Spleen (tissue), 11 donors: ENCODE measurements around the gene YY2. TPM values are rescaled to one million over a fixed set of nuclear protein-coding genes. Genes with fewer than 3 reads are reported as not detected.

ENCODE experiments used
- DNase-seq: peaks from one replicate; pipeline ENCODE4 v3.0.0-alpha.2; 2020
- H3K27ac ChIP-seq, 8 donors: fragments of 200-600 bp; sonication (generic) in 7 of 8; 1 replicate in 4 of 8; 2 replicates in 4 of 8; pipeline versions ENCODE4 v1.5.0 to v1.8.0; 2016 to 2021; ENCODE audit warnings: inconsistent platforms in 4 of 8, mild to moderate bottlenecking in 4 of 8, moderate library complexity in 1 of 8
- H3K27me3 ChIP-seq, 7 donors: fragments of 200-600 bp; sonication (generic) in 6 of 7; replicated peaks in 1 of 7; 1 replicate in 4 of 7; 2 replicates in 3 of 7; pipeline versions ENCODE4 v1.5.0 to v1.8.0; 2016 to 2021; ENCODE audit warnings: inconsistent platforms in 3 of 7, mild to moderate bottlenecking in 1 of 7
- H3K36me3 ChIP-seq, 6 donors: fragments of 200-600 bp; sonication (generic) in 5 of 6; 1 replicate in 4 of 6; 2 replicates in 2 of 6; pipeline versions ENCODE4 v1.5.0 to v1.8.0; 2016 to 2021; ENCODE audit warnings: inconsistent platforms in 2 of 6
- H3K4me1 ChIP-seq, 6 donors: fragments of 200-600 bp; sonication (generic) in 5 of 6; 1 replicate in 3 of 6; 2 replicates in 3 of 6; pipeline versions ENCODE4 v1.5.0 to v1.8.0; 2016 to 2021; ENCODE audit warnings: inconsistent platforms in 3 of 6
- H3K4me3 ChIP-seq, 8 donors: fragments of 200-600 bp; sonication (generic) in 7 of 8; 1 replicate in 4 of 8; 2 replicates in 4 of 8; pipeline versions ENCODE4 v1.5.0 to v1.8.0; 2016 to 2021; ENCODE audit warnings: inconsistent platforms in 4 of 8, mild to moderate bottlenecking in 4 of 8, moderate library complexity in 2 of 8
- H3K9me3 ChIP-seq, 8 donors: fragments of 200-600 bp; sonication (generic) in 7 of 8; 1 replicate in 4 of 8; 2 replicates in 4 of 8; pipeline versions ENCODE4 v1.5.0 to v1.8.0; 2016 to 2021; ENCODE audit warnings: inconsistent platforms in 4 of 8
- POLR2A ChIP-seq, 3 donors: fragments of 450-650 bp; IDR thresholded peaks; one replicate each; pipeline ENCODE4 v1.5.1; 2017; ENCODE audit warnings: antibody characterized with exemption in 3 of 3, mild to moderate bottlenecking in 1 of 3
- POLR2AphosphoS5 ChIP-seq, 3 donors: sonication (generic); formaldehyde crosslinking; IDR thresholded peaks; one replicate each; pipeline ENCODE4 v1.5.1; 2017; ENCODE audit warnings: antibody characterized with exemption in 3 of 3
- WGBS, 5 donors: extraction: QIAGEN DNeasy Blood & Tissue Kit in 3 of 5; methylation state at CpG; one replicate each; pipeline versions ENCODE4 v1.1.5 to v1.1.7; 2013 to 2018; 5-methylcytosine and 5-hydroxymethylcytosine counted together
- intact Hi-C: fragments of 100-400 bp; cut with DNase I; formaldehyde crosslinking; loops from one replicate; pipeline ENCODE4 v1.15.0; 2023; ENCODE audit warnings: low total_unique reads
- polyA plus RNA-seq, 3 donors: library from polyadenylated mRNA; stranded (reverse); fragments of 200-250 nt; gene quantifications; one replicate each; pipeline ENCODE4 v1.2.1, GENCODE V29; 2013
- small RNA-seq, 4 donors: library from RNA; depleted of rRNA; stranded (forward); fragments of <200 nt; gene quantifications; one replicate each; pipeline ENCODE3, GENCODE V24; 2016
- total RNA-seq, 7 donors: library from RNA; depleted of rRNA in 3 of 7; stranded (reverse); fragments of >200 nt in 3 of 7; fragmentation: NEBNext Ultra II Directional in 4 of 7; extraction: Animal tissue kit (Norgen Biotek cat#: 25700) in 4 of 7; gene quantifications; one replicate each; pipeline versions ENCODE4 v1.1.0 to v1.2.1, GENCODE V29; 2016 to 2021
- TF ChIP-seq, protein P1 (sequence below), 11 experiments: fragments of 200-600 bp in 7 of 11; fragments of 450-650 bp in 4 of 11; sonication (generic) in 4 of 11; IDR thresholded peaks in 8 of 11; conservative IDR thresholded peaks in 3 of 11; 1 replicate in 7 of 11; 2 replicates in 4 of 11; pipeline versions ENCODE4 v1.4.0 to v1.8.0; 2016 to 2021; ENCODE audit warnings: antibody characterized with exemption in 11 of 11, inconsistent platforms in 4 of 11, mild to moderate bottlenecking in 1 of 11
- donor health status: healthy with polysubstance abuse.
- donor health status: DM: no; HTN: no; CAD: no; lungs with moderate emphysema.
- donor health status: DM: no; HTN: no; CAD: no.
- donor health status: Bipolar disorder and iron deficiency.
- donor health status: healthy.
- donor health status: DM: no; HTN: no; CAD: no.
- donor health status: DM: yes; HTN: yes; CAD: no.

The YY2 gene
- total and polyA plus RNA-seq, 10 donors: 0.28 to 5.7 (median 2.2) TPM

DNA sequence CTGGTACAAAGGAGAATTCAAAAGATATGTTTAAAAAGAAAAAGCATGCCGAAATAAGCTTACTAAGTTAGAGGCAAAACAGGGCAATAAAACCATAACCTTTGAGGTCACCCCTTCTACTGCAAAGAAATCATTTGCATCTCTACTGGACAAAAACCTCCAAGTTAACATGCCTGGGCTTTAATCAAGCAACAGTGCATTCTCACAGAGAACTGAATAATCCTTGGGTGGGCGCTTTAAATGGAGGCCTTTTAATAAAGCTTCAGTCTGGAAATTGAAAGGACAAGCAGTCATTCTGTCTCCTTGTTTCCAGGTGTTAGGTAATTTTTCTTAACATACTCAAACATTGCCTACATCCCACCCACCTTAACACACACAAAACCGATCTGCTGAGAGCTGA is 50.2 kb downstream of the YY2 start:
- H3K36me3 ChIP-seq: no peaks in the 10 kb centered on the region
- H3K27me3 ChIP-seq: no peaks in the 10 kb centered on the region
- TF ChIP-seq POLR2A (IDR thresholded peaks at IDR 0.05): no peak
- TF ChIP-seq, protein P1, sequence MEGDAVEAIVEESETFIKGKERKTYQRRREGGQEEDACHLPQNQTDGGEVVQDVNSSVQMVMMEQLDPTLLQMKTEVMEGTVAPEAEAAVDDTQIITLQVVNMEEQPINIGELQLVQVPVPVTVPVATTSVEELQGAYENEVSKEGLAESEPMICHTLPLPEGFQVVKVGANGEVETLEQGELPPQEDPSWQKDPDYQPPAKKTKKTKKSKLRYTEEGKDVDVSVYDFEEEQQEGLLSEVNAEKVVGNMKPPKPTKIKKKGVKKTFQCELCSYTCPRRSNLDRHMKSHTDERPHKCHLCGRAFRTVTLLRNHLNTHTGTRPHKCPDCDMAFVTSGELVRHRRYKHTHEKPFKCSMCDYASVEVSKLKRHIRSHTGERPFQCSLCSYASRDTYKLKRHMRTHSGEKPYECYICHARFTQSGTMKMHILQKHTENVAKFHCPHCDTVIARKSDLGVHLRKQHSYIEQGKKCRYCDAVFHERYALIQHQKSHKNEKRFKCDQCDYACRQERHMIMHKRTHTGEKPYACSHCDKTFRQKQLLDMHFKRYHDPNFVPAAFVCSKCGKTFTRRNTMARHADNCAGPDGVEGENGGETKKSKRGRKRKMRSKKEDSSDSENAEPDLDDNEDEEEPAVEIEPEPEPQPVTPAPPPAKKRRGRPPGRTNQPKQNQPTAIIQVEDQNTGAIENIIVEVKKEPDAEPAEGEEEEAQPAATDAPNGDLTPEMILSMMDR (IDR thresholded peaks at IDR 0.05 in 8 of 11, conservative IDR thresholded peaks at IDR 0.05 in 3 of 11): no peak
- no peak for TF ChIP-seq POLR2AphosphoS5 (IDR thresholded peaks at IDR 0.05)
- H3K9me3 ChIP-seq: no peaks in the 10 kb centered on the region
- no peak overlapping the region for H3K27ac ChIP-seq
- 79 to 98% (median 95%) methylated on average over 3 of the region's 3 CpGs for WGBS, 5 donors
- intact Hi-C loops: no loop called here
- no peak for DNase-seq
- no peaks in the 10 kb centered on the region for H3K4me1 ChIP-seq
- H3K4me3 ChIP-seq: no peak overlapping the region

DNA sequence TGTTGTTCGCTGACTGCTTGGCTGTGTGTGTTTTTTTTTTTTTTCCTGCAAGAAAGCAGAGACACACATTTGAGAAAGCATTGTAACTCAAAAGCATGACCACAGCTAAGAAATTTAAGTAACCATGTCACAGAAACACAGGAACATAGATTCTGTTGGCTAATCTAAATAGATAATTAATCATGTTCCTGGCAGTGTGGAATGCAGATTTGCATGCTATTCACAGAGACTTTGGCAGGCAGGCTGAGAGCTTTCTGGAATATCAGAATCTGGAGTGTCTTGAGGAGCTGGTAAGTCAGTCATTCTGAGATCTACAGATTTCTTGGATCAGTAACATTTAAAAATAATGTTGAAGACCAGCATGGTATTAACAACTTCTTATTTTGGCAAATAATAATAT is 51.5 kb downstream of the YY2 start:
- intact Hi-C loops: no loop called here
- no peaks in the 10 kb centered on the region for H3K4me1 ChIP-seq
- no peaks in the 10 kb centered on the region for H3K27me3 ChIP-seq
- no peaks in the 10 kb centered on the region for H3K9me3 ChIP-seq
- no peak overlapping the region for H3K27ac ChIP-seq
- DNase-seq: no peak
- H3K36me3 ChIP-seq: no peaks in the 10 kb centered on the region
- H3K4me3 ChIP-seq: no peak overlapping the region
- 59 to 92% (median 82%) methylated on average over 1 of the region's 1 CpG for WGBS, 5 donors
- TF ChIP-seq, protein P1 (IDR thresholded peaks at IDR 0.05 in 8 of 11, conservative IDR thresholded peaks at IDR 0.05 in 3 of 11): no peak
- TF ChIP-seq POLR2AphosphoS5 (IDR thresholded peaks at IDR 0.05): no peak
- no peak for TF ChIP-seq POLR2A (IDR thresholded peaks at IDR 0.05)

Small RNA genes within 50 kb of the gene (small RNA-seq; reads per million reads assigned to genes)
- 0 reads per million in 4 donors for gene U73479.1

Other genes with a start within 250 kb of the YY2 start
- gene KLHL34, start 197.7 kb upstream of the YY2 start, total RNA-seq: under 1 TPM in 5 of 7 donors, not detected in 2; 0.14 to 0.63 (median 0.54) TPM
- gene KLHL34, start 197.7 kb upstream of the YY2 start, polyA plus RNA-seq: under 1 TPM; 0.18 to 0.48 (median 0.26) TPM
- gene SMPX, start 97.9 kb upstream of the YY2 start, total RNA-seq: not detected
- under 1 TPM in 1 of 3 donors, not detected in 2; 0.15 TPM for gene SMPX, start 97.9 kb upstream of the YY2 start, polyA plus RNA-seq
- 10 to 100 TPM in 5 of 7 donors, 1 to 10 TPM in 2; 8.1 to 13.3 (median 11.9) TPM for gene MBTPS2, start 16.4 kb upstream of the YY2 start, total RNA-seq
- gene MBTPS2, start 16.4 kb upstream of the YY2 start, polyA plus RNA-seq: 1 to 10 TPM; 1.0 to 1.6 (median 1.5) TPM
- gene SMS, start 84.7 kb downstream of the YY2 start, total RNA-seq: 10 to 100 TPM; 36.4 to 49.1 (median 43.0) TPM
- 10 to 100 TPM; 30.6 to 56.7 (median 41.6) TPM for gene SMS, start 84.7 kb downstream of the YY2 start, polyA plus RNA-seq
- 1 to 10 TPM in 1 of 7 donors, under 1 TPM in 6; 0.33 to 1.5 (median 0.63) TPM for gene PHEX, start 176.3 kb downstream of the YY2 start, total RNA-seq
- gene PHEX, start 176.3 kb downstream of the YY2 start, polyA plus RNA-seq: under 1 TPM; 0.13 to 0.46 (median 0.23) TPM